ENCODE results near the gene FERMT3. TPM values are rescaled to one million over a fixed set of nuclear protein-coding genes. Genes with fewer than 3 reads are reported as not detected.

The FERMT3 gene
- total RNA-seq, 4 donors from 2014 or later = 23.5 to 97.6 (median 42.2) TPM

- TF ChIP-seq CTCF (IDR thresholded peaks at IDR 0.05; ENCODE audit: low read depth) = no peak
Observed at GRCh38 chr11:64207256-64208085, 950 bp downstream of the FERMT3 start.

GRCh38 chr11:64208086-64208795, 1.7 kb downstream of the FERMT3 start:
- TF ChIP-seq CTCF (IDR thresholded peaks at IDR 0.05; ENCODE audit: low read depth) = no peak

- no peak for TF ChIP-seq CTCF (IDR thresholded peaks at IDR 0.05; ENCODE audit: low read depth)
Observed at GRCh38 chr11:64208796-64209562, 2.5 kb downstream of the FERMT3 start.

GRCh38 chr11:64209563-64209843, 3.0 kb downstream of the FERMT3 start:
- TF ChIP-seq CTCF (IDR thresholded peaks at IDR 0.05; ENCODE audit: low read depth) = no peak

GRCh38 chr11:64210301-64211020, 3.9 kb downstream of the FERMT3 start:
- TF ChIP-seq CTCF (IDR thresholded peaks at IDR 0.05; ENCODE audit: low read depth) = no peak

- no peak for TF ChIP-seq CTCF (IDR thresholded peaks at IDR 0.05; ENCODE audit: low read depth)
Observed at GRCh38 chr11:64211181-64211872, 4.8 kb downstream of the FERMT3 start.

All from subcutaneous adipose tissue (tissue), 4 donors.